Stimulated activated CD4-positive, alpha-beta T cell treated with anti-CD3 and anti-CD28 coated beads, TNF-alpha, amount 100 ng/mL, for 24 hours (primary cell): ENCODE measurements around the gene GPR39.

Experiments used
- DNase-seq, 3 experiments: peaks; one replicate each; pipeline ENCODE4 v3.0.0-alpha.2; 2020; ENCODE audit warnings: low read depth in 3 of 3

GPR39 gene

DNA sequence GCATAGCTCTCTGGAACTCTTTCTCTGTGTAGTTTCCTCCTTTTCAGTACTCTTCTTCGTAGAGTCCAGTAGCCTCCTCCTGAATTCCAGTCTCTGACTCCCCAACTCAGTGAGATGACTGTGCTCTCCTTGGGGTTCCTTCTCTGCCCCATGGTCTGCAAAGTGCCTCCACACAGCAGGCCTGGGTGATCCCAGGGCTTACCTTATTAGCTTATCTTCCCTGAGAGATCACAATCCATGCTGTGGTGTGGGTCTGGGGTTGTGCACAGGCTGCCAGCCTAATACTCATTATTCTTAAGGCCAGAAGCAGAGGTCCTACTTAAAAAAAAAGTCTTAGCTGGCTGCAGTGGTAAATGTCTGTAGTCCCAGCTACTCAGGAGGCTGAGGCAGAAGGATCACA, 4.6 kb upstream of the GPR39 start:
- DNase-seq: no peak

DNA sequence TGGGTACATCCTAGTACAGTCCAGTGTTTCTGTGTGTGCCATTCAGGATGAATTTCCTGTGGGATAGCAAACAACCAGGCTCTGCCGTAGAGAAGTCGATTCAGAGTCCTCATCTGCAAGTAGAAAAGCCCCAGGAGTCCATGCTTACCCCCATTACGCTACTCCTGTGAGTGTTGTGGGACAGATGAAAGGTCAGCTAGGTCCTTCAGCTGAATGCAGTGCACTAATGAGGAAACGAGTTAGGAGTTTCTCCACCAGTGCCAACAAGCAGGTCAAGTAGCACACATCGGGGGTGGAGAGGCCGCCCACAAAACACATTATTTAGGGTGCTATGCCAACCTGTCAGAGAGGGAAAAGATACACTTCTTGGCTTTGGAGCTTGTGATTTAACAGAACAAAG, 2.5 kb upstream of the GPR39 start:
- DNase-seq: no peak

DNA sequence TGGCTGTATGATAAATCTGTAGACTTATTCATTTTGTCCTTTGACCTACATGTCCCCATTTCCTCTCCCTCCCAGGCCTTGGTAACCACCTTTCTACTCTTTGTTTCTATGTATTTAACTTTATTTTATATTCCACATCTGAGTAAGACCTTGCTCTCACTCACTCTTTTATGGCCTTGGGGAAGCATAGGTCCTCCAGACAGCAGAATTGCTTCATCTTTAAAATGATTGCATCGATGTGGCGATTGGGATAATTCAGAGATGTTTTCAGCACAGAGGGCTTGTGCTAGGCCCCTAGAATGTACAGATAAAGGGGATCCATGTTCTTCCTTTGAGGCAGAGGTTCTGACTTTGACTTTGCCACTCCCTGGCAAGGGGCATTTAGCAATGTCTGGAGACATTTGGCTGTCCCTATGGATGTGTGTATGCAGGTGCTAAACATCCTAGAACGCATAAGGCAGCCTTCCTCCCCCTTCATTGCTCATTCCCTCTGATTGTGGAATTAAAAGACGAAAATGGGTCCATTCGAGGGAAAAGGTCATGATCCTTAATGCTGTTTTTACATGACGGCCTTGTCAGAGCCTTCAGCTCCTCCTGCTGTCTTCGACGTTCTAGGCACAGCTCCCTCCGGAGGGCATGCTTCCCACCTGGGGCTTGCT, 1.2 kb upstream of the GPR39 start:
- DNase-seq: no peak

DNA sequence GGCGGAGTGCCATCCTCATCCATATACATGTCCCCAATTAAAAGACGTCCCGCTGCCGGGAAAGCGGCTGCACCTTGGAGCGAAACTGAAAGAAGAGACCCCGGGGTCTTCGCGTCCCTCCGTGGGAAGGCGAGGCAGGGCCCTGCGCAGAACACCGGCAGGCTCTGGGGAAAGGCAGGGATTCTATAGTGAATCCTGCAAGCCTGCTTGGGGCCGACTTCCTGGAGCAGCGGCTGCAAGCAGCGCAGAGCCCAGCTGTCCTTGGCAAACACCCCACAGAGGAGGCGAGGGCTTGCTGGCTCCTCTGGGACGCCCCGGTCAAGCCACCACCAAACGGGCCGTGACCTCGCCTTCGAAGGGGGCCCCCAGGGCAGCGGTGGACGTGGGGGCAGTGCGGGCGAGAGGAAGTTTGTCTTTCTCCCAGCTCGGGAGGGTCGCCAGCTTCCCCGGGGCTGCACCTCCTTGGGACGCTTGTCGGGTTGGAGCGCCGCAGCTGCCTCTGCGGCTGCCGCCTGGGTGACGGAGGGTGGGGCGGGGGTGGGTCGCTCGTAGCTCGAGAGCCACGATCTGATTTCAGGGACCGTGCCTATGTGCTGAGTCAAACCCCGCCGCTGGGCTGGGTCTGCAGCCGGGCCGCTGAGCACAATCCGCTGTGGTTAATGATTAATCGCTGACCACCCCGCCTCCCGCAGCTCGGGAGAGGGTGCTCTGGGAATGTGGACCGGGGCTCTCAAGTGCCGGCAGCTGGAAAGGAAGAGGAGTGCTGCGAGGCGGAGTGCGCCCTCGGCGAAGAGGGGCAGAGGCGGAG, 486 bp upstream of the GPR39 start:
- no peak for DNase-seq

DNA sequence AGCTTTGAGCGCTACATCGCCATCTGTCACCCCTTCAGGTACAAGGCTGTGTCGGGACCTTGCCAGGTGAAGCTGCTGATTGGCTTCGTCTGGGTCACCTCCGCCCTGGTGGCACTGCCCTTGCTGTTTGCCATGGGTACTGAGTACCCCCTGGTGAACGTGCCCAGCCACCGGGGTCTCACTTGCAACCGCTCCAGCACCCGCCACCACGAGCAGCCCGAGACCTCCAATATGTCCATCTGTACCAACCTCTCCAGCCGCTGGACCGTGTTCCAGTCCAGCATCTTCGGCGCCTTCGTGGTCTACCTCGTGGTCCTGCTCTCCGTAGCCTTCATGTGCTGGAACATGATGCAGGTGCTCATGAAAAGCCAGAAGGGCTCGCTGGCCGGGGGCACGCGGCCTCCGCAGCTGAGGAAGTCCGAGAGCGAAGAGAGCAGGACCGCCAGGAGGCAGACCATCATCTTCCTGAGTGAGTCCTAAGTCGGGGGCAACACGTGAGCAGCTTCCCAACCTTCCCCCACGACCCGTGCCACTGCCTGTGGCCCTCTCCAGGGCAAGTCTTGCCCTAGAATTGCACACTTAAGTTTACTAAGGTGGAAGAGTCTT, 928 bp downstream of the GPR39 start:
- no peak for DNase-seq

DNA sequence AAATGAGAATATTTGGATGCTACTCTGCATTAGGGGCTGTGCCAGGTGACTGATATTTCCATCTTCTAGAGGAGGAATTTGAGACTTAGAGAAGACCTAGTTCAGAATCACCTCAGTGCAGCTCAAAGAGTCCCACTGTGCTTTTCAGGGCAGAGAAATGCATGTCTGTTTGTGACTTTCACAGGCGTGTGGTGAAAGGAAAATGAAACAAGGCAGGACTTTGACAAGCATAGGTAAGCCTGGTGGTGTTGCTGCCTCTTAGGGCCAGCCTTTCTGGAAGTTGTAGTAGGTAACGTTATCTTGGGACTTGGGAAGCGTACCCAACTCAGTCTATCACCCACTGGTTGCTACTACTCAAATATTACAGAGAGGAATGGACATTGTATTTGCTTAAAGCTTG, 2.6 kb downstream of the GPR39 start:
- no peak for DNase-seq

DNA sequence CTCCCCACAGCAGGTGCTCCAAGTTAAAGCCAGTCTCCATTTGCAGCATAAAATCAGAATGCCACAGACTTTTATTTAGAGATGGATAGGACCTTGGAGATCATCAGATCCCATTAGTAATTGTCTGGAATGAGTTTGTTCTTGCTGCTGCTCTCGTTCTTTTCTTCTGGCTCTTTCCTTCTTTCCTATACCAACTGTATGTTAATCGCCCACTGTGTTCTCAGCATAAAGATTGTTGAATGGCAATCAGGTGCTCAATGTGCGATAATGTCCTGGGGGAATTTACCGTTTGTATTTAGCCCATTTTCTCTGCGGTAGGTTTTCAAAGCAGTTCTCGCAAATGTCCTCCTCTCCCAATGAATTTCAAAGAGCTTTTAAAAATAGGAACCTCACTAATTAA, 3.3 kb downstream of the GPR39 start:
- DNase-seq: no peak

DNA sequence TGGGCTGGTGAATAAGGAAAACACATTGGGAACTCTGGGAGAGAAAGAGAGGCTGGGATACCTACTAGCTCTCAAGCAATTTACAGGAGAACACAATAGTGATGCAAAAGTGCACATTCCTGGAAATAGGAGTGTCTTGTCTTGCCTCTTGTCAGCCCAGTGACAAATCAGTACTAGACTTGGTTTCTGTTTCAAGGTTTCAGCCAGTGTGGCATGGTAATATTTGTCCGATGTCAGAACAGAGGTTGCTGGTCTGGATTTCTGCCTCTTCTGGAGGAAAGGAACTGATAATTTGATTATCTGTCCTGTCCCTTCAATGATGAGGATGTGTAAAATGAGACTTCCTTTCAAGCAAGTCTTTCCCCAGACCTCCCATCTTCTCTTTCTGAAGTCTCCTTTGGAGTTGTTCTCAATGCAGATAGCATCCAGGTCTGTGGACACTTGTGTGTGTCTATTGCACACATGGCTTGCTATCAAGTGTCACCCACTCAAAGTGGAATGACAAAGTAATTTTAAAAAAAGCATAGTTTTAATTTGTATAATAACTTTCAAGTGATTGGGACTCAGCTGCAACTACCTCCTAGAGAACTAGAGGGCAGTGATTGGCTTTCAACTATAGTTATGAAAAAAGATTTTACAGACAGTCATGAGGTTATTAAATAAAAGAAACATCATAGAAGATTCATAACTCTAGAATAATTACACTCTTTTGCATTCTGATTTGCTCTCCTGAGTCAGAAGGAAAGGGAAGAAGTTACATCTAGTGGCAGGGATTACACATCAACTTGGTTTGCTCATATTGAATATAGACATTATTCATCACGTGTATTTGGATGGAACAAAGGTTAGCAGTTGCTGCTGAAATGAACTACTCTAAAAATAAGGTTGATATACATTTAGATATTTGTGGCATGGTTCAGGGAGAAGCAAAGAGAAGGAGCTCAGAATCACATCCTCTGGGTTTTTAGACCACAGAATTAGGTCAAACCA, 4.5 kb downstream of the GPR39 start:
- no peak for DNase-seq

DNA sequence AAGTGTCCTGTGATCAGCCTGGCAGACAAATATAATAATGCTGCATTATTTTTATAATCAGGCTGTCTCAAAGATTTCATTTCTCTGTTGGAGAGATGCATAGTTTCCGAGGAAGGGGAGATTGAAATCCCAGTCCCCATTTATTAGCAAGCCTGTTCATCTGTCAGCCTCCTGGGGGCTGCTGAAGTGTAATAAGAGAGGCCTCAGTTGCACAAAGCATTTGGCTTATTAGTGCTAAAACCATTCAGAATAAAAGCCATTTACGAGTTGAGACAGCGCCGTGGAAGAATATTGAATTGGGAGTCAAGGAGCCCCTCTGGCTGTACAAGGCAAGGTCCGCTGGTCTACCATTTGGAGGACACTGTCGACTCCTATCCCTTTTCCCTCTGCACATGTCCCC, 6.1 kb downstream of the GPR39 start:
- DNase-seq: no peak

DNA sequence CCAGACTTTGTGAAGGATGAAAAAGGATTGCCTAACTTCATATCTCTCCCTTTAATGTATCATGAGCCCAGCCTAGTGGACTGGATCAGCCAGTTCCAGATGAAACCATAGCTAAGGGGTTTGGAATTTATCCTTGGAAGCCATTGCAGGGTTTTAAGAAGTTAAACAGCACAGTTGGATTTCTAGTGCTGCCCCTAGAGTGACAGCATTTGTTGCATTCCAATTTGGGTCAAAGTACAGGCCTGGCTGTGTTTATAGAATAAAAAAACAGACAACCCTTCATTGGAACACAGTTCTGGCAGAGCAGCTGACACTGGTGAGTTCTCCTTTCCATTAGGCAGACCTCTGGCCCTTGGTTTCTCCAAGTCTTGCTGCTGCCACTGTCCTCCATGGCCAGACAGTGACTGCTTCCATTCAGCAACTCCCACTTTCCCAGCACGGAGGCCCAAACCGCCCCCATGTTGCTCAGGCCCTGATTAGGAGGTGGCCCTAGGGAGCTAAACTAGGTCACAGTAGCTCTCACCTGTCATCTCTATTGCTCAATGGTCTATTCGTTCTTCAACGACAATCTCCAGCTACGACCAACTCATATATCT, 8.0 kb downstream of the GPR39 start:
- DNase-seq: no peak

DNA sequence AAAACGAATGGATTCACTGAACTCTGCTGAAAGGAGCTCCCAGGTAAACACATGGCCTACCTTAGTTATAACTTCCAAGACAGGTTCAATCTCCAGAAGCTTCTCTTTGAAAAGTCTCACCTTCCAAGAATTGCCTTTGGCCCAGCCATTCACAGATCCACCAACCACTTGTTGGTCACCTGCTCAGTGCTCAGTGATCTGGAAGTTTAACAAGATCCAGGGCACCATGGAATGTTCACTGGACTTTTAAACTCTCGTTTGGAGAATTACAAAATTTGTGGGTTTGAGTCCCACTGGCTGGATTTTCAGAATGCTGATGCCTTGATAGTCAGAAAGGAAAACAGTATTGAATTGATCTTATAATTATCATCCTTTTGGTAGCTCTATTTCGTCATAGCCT, 9.4 kb downstream of the GPR39 start:
- no peak for DNase-seq

DNA sequence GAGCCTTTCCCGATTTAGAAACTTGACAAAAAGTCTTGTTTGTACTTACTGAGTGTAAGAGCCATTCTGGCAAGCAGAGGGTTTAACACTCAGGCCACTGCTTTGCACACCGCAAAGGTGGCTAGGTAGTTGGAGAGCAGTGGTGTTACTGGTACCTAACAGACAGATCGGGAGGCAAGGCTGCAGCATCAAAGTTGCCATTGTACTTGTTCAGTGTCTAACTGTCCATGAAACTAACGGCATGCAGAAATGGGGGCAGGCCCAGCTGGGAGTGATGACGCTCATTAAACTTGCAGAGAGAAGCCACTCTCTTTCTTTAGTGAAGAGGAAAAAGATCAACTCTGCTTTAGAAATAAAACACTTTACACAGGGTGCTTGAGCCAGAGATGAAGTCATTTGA, 10.1 kb downstream of the GPR39 start:
- DNase-seq: no peak

DNA sequence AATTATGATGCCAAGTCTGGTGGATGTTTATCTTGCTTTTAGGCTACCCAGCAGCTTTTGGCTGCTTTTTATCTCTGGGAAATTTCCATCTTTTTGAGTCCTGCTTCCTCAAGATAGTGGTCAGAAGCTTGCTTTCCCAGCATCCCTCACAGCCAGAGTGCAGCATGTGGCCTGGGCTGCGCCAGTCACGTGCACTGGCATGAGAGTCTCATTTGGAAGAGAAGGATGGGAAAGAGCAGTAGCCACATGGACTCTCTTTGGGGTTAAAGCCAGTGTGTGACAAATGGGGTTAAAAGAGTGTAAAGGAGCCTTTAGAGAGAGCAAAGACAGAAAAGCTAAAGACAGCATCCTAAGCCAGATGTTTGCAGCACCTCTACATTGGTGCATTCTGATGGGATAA, 12.7 kb downstream of the GPR39 start:
- DNase-seq: no peak

DNA sequence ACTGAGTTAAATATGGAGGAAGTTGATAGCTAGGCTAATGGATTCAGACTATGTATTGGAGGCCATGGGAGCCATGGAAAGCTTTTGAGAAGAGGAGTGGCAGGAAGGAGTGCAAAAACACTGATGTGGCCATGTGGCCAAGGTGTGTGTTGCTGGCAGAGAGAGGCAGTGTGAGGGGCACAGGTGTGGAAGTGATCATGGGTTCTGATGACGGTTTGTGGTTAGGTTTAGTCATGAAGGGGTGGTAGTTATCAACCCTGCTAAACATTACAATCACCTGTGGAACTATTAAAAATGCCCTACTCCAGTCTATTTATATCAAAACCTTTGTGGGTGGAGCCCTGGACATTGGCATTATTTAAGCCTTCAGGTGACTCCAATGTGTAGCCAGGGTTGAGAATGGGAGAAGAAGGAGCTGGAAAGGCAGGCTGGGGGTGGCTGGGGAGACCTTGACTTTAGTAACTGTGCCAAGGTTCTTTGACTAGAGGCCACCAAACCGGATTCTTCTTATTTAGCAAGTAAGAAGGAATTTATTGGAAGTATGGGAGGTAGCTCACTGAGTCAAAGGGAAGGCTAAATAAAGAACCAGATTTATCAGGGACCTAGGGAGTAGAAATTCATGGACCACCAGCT, 13.5 kb downstream of the GPR39 start:
- no peak for DNase-seq

DNA sequence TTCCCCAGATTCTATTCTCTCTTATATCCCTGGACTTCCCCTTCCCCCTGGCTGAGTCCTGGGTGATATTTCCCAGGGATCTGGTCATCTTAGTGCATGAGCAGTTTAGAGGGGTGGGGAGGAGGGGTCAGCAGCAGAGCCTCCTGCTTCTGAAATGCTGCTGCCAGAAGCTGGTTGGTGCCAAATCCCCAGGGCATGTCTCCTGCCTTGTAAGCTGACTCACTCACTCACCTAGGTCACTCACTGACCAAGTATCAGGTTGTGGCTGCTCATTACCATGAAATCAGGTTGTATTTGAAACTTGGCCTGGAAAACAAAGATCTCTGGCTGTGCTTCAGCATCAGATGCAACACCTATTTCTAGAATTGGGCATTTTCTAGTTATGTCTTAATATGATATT, 14.3 kb downstream of the GPR39 start:
- no peak for DNase-seq

DNA sequence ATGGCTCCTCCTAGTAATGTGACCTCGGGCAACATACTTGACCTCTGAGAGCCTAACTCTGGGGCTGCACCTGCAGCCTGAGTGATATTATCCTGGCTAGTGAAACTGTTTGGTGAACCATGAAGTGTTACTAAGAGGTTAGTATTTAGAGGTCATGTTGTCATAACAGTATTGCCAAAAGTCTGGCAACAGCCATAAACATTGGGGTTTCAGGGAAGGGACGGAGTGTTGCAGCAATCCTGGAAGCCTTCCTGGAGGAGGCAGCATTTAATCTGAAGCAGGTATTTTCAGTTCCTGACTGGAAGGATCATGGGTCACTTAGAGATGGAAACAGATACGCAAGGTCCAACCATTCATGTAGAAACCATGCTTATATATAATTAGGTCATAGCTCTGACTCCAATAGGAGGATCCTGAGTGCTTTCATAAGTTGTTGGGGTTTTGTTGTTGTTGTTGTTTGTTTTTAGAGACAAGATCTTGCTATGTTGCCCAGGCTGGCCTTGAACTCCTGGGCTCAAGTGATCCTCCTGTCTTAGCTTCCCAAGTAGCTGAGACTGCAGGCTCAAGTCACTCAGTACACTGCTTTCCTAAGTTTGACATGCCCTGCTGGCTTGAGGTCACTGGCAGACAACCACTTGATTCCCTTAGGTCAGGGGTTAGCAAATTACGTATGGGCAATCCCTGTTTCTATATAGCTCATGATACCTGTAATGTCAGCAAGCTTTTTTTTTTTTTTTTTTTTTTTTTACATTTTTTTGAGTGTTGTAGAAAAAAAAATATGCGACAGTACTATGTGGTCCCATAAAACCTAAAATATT, 21.5 kb downstream of the GPR39 start:
- DNase-seq: no peak

DNA sequence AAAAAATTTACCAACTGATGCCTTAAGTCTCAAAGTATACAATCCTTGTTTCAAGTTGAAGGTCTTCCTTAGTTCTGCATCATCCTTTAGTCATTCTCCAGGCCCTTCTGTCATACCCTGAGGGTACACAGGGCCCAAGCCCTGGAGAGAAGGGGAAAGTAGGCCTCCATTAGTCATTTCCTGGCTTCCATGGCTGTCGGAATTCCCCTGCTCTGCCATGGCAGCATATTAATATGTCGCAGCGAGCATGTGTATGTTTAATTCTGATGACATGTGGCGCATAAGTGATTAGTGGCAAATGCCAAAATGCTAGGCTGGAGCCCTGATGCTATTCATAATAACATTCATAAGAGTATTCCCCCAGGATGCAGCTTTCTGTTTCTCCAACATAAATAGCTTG, 22.1 kb downstream of the GPR39 start:
- DNase-seq: no peak

DNA sequence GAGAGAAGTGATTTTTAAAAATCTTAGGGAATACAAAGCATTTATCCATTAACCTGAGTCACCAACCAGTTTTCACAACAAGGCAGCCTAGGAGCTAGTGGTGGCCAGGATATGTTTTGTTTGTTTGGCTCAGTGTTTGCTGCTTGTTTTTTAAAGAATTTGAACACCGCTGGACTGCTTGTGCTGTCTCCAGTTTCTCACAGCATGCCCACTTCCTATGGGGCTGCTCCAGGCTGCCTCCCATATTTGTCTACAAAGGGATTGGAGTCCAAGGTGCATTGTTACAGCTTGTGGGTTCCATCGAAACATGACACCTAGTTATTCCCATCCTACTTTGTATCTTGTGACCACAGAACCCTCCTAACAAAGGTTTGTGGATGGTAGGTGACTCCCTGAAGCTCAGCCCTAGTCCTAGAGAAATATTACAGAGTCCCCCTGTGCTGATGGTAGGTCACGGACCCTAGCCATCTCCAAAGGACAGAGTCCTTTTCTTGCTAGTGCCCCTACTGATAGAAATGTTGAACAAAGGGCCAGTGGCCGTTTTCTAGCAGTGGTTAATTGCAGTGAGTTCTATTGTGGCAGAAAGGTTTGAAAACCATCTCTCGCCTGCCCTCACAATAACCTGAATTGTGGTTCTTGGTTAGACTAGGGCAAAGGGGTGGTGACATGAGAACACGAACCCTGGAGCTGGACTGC, 23.2 kb downstream of the GPR39 start:
- DNase-seq: no peak

DNA sequence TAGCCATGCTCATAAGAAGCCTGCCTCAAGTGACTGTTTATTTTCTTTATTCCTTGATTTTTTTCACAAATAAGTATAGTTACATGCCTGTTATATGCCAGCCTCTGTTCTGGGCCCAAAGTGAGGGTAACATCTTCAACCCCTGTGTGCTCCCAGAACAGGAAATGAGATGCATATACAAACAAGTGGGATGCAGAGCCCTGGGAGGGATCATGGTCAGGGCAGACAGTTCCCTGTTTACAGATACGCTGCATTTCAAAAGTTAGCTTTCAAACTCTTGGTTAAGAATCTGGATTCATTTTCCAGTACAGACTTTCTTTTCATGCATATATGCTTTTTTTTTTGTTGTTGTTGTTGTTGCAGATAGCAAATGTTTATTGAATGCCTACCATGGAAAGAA, 24.4 kb downstream of the GPR39 start:
- DNase-seq: no peak

DNA sequence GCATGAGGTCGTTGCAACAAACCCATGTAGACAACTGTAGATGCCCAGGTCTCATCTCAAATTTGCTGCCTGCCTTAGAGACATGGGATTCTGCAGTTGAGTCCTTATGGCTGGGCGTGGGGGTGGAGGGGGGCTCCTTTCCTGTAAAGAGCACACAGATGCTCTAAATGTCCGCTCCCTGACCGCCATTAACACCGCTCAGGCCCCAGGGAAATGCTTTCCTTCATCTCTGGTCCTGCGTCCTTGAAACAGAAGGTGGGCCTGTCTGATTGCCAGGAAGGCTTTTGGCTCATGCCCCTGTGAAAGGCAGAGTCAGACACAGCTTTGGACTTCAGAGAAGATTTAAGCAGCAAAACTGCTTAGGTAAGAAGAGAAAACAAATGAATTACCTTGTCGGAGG, 25.7 kb downstream of the GPR39 start:
- DNase-seq: no peak
